AG04450 (cell line): ENCODE measurements around the gene LGSN. TPM values are rescaled to one million over a fixed set of nuclear protein-coding genes. Genes with fewer than 3 reads are reported as not detected.
"Not testable (repeated sequence)": the region's sequence is repeated elsewhere in the genome, so short reads cannot be mapped to it uniquely, and the experiment has no call there.

Source experiments
- CTCF ChIA-PET: fragments of 300-600, 350-600 bp; formaldehyde crosslinking; extraction: SDS; loops from one replicate; lab custom pipeline; 2022; ENCODE audit warnings: antibody characterized with exemption, inconsistent platforms; lab: Charles Lee
- POLR2A ChIA-PET: fragments of 350-600 bp; formaldehyde crosslinking; extraction: SDS; loops from one replicate; lab custom pipeline; 2021; ENCODE audit warnings: antibody characterized with exemption, inconsistent platforms; lab: Yijun Ruan, JAX
- DNase-seq: peaks from one replicate; pipeline ENCODE4 v3.0.0-alpha.2; 2011; ENCODE audit warnings: low read depth, low spot score
- H3K27ac ChIP-seq: one replicate; pipeline ENCODE4 v1.5.1; 2012; ENCODE audit warnings: low read depth, low read length, control low read depth
- H3K27me3 ChIP-seq: one replicate; pipeline ENCODE4 v1.6.0; 2012; ENCODE audit warnings: low read length; ENCODE audit not compliant: control insufficient read depth, insufficient read depth
- H3K4me3 ChIP-seq: 2 replicates; pipeline ENCODE4 v1.5.1; 2011; ENCODE audit warnings: mild to moderate bottlenecking, low read depth, low read length, control low read depth
- H3K9me3 ChIP-seq: 2 replicates; pipeline ENCODE4 v1.5.1; 2012; ENCODE audit warnings: low read length; ENCODE audit not compliant: control insufficient read depth, insufficient read depth
- CTCF ChIP-seq: IDR thresholded peaks from 2 replicates; pipeline ENCODE4 v1.5.1; 2011; ENCODE audit warnings: low read depth, low read length, control low read depth, inconsistent platforms
- polyA plus RNA-seq: library from polyadenylated mRNA; depleted of rRNA; stranded (reverse); fragments of >200 nt; gene quantifications from 2 replicates; pipeline ENCODE4 v1.2.3, GENCODE V29; 2011

Gene LGSN
- polyA plus RNA-seq, 1 experiment, result 0.05 TPM

GRCh38 chr6:63275953-63276352, 43.8 kb downstream of the LGSN start:
- TF ChIP-seq CTCF, result no peak
- no peak for DNase-seq
- POLR2A ChIA-PET, result no interaction called here
- no peak overlapping the region for H3K4me3 ChIP-seq
- H3K27ac ChIP-seq, result no peak overlapping the region
- H3K9me3 ChIP-seq, result peaks cover 6% of the 10 kb centered on the region; the same call in 1 of the 2 replicates
- H3K27me3 ChIP-seq, result no peaks in the 10 kb centered on the region
- CTCF ChIA-PET, result no interaction called here

- H3K9me3 ChIP-seq, DNase-seq, H3K27ac ChIP-seq, H3K27me3 ChIP-seq, H3K4me3 ChIP-seq, POLR2A ChIA-PET: not testable (repeated sequence)
- CTCF ChIA-PET, result interaction anchor here (0.6 kb wide), 1 partner anchor 44 kb away, joined by 3 read pairs; no protein-coding TSS in a partner anchor
Measured at GRCh38 chr6:63274795-63275430, 44.9 kb downstream of the LGSN start.

GRCh38 chr6:63272397-63272796, 47.4 kb downstream of the LGSN start:
- no peak for DNase-seq
- Histone ChIP-seq H3K4me3 (no peak overlapping the region), H3K27ac (no peak overlapping the region), H3K9me3 (peaks cover 6% of the 10 kb centered on the region; the same call in 1 of the 2 replicates), H3K27me3 (no peaks in the 10 kb centered on the region)
- POLR2A ChIA-PET, result no interaction called here
- TF ChIP-seq CTCF, result peak; percentile 31; the same call in 1 of the 2 replicates
- CTCF ChIA-PET, result interaction anchor here (0.8 to 1.3 kb wide), 5 partner anchors 9 to 1463 kb away, joined by 3 to 5 read pairs (median 3); no protein-coding TSS in a partner anchor

GRCh38 chr6:63269470-63269869, 50.3 kb downstream of the LGSN start:
- ChIA-PET POLR2A (no interaction called here), CTCF (no interaction called here)
- Histone ChIP-seq H3K27ac (no peak overlapping the region), H3K4me3 (no peak overlapping the region), H3K9me3 (no peaks in the 10 kb centered on the region), H3K27me3 (no peaks in the 10 kb centered on the region)
- TF ChIP-seq CTCF, result no peak
- DNase-seq, result no peak

GRCh38 chr6:63268574-63268973, 51.2 kb downstream of the LGSN start:
- Histone ChIP-seq H3K27me3 (no peaks in the 10 kb centered on the region), H3K27ac (no peak overlapping the region), H3K4me3 (no peak overlapping the region), H3K9me3 (no peaks in the 10 kb centered on the region; the same call in 1 of the 2 replicates)
- DNase-seq, result no peak
- ChIA-PET CTCF (interaction anchor here (0.5 kb wide), 1 partner anchor 278 kb away, joined by 8 read pairs; no protein-coding TSS in a partner anchor), POLR2A (no interaction called here)
- TF ChIP-seq CTCF, result no peak
